TTC549 (cell line): ENCODE measurements around the gene TTC23.
"Not testable (repeated sequence)": the region's sequence is repeated elsewhere in the genome, so short reads cannot be mapped to it uniquely, and the experiment has no call there.

Experiments used
- FAIRE-seq: peaks from 2 replicates; lab custom pipeline; 2012; peaks lifted over from hg19 to GRCh38; lab: Jason Lieb, UNC

Gene TTC23

DNA sequence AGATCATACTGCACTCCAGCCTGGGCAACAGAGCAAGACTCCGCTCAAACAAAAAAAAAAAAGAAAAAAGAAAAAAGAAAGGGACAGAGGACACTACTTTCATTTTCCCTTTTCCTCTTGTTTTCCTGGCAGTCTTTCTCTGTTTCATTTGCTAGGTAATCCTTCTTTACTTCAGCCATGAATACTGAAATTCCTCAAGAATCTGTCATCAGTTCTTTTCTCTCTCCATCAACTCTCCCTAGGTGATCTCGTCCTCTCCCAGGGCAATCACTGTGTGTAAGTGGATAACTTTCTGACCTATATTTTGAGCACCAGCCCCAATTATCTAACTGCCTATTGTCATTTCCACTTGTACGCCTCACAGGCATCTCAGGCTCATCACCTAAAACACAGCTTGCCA is 51.5 kb downstream of the TTC23 start:
- FAIRE-seq = no peak

DNA sequence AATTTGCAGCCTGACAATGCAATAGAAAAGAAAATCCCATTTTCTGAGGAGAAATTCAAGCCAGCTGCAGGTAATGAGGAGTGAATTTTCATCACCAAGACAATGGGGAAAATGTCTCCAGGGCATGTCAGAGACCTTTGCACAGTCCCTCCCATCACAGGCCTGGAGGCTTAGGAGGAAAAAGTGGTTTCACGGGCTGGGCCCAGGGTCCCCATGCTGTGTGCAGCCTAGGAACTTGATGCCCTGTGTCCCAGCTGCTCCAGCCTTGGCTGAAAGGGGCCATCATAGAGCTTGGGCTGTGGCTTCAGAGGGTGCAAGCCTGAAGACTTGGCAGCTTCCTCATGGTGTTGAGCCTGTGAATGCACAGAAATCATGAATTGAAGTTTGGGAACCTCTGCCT is 57.2 kb downstream of the TTC23 start:
- FAIRE-seq = not testable (repeated sequence)

DNA sequence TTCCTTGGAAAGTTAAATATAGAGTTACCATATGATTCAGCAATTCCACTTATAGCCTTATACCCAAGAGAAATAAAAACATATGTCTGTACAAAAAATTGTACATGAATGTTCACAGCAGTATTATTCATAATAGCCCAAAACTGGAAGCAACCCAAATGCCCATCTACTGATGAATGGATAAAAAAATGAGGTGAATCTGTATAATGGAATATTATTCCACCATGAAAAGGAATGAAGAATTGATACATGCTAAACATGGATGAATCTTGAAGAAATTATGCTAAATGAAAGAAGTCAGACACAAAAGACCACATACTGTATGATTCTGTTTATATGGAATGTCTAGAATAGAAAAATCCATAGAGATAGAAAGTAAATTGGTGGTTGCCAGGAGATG is 61.4 kb downstream of the TTC23 start:
- FAIRE-seq = no peak

DNA sequence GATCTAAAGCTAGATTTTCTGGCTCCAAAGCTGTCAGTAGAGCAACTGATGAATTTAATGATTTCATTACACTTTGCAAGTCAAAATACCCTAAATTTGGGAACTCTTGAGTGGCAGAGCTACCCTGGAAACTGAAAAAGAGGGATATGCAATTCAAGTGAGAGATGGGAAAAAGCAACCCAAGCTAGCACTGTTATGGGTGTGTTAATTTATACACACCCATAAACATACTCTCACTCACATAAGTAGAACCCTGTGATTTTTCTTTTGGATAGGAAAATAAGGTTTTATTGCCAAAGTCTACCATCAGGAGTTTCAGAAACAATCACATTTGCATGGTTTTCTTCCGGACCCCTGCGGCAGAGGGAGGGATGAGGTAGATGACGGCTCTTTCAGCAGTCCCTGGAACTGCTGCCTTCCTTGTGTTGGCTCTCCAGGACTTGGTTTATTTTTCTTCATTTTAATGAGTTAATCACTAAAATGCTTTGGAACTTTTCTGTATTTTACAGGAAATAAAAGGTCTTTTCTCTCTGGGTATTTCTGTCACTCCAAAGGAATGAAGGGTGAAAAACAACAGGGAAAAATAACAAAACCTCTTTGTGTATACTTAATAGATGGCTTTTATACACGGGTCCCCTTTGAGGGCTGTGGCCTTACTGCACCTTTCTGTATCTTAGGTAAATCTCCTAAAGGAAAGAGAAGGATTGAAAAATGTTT is 63.8 kb downstream of the TTC23 start:
- FAIRE-seq = no peak

DNA sequence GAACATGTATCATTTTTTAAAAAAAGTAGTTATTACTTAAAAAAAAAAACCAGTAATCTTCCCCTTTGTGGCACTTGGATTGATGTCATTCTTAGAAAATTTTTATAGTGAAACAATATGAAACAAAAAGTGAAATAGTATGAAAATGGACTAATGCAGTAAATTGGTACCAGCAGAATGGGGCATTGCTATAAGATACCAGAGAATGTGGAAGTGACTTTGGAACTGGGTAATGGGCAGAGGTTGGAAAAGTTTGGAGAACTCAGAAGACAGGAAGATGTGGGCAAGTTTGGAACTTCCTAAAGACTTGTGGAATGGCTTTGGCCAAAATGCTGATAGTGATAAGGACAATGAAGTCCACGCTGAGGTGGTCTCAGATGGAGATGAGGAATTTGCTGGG is 66.6 kb downstream of the TTC23 start:
- no peak for FAIRE-seq

DNA sequence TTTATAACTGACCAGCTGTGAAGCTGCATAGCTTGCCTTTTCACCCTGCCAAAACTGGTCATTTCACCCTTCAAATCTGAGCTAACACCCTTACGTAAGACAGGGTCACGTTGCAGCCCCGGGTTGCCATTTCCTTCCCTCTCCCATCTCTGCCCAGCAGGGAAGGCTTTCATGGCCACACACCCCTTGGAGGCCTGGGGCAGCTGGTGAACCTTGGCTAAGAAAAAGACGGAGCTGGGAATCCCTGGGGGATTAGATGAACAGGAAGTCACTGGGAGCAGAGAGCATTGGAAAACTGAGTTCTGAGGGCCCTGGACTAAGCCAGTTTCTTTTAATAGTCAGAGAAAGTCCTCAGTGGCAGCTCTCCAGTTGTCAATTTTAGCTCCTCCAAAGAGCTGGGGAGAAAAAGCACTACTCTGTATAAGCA is 67.8 kb downstream of the TTC23 start:
- no peak for FAIRE-seq

DNA sequence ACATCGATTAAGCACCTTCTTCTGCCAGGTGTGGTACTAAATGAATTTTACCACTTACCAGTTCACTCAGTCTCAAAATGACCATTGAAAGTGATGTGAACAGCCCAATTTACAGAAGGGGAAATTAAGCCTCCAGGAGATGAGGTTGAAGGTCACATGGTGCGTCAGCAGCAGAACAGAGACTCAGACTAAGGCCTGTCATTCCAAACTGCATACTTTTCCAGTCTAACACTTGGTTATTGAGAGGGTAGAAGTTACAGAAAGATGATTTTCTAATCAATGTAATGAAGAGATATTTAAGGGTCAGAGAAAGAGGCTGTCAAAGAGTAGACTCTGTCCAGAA is 68.4 kb downstream of the TTC23 start:
- no peak for FAIRE-seq

DNA sequence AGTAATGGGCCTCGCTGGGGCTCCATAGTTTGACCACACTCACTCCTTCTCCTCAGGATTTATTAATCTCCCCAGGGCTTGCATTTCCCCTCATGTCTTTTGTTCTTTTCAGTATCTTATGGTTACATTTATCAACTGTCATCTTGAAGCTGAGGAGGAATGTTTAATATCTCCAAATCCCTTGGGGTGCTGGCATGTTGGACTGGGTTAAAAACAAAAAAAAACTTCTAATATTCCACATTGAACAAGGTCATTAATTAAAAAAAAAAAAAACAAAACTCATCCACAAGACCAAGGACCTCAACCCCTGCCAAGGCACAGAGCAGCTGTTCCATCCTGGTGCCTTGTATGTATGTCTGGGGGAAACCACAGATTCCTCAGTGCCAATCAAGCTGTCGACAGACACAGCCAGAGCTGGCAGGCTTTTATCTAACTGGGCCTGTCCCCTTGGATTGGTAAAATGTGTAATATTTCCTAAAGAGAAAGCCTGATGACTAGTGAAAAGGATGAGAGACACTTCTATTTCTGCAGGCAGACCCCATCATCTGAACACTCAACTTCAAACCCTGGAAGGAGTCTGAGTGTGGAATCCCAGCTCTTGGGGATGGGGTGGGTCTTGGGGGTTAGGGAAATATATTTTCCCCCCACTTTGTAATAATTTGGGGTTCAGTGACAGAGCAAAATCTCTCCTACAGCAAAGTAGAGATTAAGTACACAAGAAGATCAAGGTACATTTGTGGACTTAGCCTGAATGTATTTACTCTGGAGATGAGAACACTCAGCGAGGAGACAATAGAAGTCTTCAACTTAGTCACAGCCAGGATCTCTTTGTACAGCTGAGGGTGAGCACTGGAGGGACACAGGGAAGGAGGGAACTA is 69.1 kb downstream of the TTC23 start:
- FAIRE-seq = no peak

DNA sequence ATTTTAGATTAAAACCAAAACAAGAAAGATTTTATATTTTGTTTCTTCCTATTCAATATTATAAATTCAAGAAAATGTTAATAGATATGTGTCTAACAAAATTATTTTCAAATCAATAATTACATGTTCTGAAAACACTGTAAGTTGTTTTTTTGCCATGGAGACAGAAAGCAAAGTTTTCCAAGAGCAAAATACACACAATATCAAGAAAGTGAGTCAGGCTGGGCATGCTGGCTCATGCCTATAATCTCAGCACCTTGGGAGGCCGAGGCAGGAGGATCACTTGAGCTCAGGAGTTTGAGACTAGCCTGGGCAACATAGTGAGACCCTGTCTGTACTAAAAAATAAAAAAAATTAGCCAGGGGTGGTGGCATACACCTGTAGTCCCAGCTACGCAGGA is 71.7 kb downstream of the TTC23 start:
- FAIRE-seq = peak; percentile 28

DNA sequence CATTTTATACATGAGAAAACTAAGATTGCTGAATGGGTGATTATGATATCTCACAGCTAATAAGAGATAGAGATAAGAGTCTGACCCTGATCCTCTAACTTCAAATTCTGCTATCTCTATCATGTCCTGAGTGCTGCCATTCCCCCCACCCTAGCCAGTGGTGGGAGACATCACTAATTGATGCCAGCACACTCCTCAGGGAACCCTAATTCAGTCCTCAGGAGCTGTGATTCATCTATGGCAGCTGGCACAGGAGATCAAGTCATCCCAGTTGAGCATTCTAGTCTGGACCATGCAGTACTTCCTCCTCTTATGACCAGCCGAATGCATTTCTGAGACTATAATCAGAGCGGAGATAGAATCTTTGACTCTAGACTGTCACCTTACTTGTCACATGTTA is 72.6 kb downstream of the TTC23 start:
- FAIRE-seq = no peak

DNA sequence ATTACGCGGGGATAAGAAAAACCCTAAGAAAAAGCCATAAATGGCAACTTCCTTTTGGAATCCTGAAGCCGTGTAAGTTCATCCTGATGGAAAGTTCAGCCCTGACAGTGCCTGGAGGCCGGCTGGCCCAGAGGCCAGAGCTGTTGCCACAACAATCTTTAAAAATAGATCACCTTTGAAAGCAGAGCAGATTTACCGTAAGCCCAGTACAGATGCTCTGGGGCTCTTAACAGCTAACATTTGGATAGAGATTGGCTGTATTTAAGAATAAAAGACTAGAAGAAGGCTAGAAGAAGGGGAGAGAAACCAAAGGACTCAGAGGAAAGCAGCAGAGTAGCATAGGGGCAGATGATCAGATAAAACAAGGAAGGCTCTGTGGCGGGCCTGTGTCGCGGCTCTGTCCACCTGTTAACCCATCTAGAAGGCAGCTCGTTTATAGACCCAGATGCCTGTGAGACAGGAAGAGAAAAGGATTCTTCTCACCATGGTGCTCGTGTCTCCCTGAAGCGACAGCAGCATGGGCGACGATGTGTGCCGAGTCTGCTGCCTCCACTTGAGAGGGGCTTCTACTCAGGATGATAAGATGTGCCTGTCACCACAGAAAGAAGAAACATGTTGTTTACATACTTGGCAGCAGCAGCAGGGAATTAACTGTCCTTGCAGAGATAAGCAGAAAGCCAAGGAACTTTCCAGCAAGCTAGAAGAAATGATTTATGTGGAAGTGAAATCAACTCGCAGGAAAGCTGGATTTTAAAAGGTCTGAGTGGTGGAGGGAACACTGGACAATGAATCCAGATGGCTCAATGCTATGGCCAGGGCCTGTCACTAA is 74.6 kb downstream of the TTC23 start:
- FAIRE-seq = no peak

DNA sequence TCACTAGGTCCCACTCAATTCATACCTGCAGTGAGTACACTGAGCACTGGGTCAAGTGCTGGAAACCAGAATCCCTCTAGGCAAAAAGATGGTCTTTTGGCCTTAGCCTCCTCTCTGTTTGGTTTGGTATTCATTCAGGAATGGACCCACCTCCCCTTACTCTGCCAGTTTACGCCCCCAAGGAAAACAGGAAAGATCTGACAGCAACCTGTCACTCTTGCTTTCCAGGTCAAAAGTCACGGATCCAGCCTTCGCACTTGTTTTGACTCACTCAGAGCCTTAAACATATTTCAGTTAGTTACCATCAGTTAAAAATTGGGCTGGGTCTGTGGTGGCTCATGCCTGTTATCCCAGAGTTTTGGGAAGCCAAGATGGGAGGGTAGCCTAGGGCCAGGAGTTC is 76.4 kb downstream of the TTC23 start:
- FAIRE-seq = no peak

DNA sequence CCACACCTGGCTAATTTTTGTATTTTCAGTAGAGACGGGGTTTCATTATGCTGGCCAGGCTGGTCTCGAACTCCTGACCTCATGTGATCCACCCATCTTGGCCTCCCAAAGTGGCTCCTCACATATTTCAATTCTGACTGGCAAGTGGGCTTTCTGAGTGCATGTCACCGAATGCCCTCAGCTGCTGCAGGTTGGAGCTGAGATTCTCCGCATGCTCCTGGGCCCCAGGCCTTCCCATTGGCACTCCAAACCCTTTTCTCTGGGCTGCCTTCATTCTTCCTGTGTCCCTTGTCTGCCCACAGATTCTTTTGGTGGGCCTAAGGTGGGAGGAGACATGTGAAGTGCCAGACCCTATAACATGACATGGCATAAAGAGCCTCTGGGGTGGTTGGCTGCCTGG is 77.2 kb downstream of the TTC23 start:
- FAIRE-seq = no peak

DNA sequence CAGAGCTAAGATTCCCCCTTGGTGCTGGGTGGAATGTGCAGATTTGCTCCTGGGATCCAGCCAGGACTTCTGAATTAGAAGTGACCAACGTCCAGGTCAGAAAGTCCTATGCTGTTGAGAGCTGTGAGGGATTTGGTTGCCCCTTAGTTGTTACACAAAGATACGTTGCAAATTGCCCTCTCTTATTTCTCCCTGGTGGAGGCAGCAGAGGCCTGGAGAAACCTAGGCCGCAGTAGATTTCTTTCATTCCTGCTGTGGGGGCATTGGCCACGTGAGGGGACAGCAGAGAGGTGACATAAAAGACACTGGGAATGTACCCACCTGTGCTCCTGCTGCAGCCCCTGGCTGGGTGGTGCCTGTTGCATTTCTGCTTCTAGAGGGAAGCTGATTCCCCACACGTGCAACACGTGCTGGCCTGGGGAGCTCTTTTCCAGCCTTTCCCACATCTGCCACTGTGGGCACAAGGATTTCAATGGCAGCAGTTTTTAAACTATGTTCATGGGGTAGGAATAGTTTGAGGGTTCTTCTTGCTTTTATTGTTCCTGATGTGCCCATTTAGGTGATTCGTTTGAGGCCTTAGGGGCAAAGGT is 78.8 kb downstream of the TTC23 start:
- no peak for FAIRE-seq

DNA sequence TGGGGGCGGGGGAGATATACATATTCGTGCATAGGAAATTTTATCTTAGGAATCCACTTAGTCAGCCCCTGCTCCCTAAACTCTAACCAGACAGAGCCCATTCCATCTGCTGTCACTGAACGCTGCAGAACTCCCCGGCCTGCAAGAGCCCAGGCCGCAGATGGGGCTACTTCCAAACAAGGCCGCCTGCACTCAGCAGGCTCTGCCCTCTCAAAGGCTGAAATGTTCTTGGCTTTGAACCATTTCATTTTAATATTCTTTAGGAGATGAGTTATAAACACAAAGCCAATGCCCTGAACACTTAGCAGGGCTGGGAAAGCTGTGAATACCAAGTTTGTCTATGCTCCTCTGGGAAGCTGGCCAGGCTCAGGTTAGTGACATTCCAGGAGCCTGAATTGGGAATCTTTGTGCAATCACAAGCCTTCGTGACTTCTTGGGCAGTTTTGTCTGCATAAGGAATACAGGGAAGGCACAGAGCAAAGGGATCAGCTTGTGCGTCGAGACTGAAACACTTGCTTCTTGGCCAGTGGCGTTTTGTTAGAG is 79.5 kb downstream of the TTC23 start:
- no peak for FAIRE-seq

DNA sequence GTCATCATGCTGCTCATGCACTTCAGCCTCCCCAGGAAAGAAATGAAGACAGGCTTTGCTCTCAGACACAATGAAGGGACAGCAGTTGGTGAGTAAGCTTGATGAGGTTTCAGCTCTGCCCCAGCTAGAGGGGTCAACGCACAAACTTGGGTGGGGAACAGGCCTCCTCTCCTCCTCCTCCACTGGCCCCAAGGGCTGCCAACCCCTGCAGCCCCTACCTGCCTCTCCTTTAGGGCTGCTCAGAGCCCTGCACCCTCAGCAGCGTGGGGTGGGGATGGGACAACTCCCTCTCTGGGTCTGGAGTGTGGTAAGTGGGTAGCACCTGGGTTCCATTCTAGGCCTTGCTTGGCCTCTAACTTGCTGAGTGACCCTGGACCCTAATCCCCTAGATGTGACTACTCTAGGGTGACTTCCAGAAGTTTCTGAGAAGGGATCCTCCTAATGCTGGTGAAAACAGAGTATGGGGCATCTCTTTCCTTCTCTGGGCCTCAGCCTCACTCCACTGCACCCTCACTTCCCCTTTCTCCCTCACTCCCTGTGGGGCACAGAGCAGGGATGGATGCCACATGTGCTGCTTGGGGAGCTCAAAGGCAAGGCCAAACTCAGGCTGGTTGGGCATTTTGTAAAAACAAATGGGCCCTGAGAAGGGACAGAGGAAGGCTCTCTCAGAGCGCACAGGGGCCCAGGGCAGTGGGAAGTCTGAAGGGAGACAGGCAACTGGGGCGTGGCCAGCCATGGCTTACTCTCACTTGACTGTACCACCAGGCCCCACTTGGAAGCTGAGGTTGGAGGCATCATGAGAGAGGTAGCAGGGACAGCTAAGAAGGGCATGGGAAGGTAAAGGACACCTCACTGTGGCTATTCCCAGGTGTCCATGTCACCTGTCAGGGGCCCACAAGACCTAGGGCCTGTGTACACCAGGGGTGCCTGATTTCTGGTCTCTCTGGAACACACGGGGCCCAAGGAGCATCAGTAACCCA is 80.5 kb downstream of the TTC23 start:
- no peak for FAIRE-seq

DNA sequence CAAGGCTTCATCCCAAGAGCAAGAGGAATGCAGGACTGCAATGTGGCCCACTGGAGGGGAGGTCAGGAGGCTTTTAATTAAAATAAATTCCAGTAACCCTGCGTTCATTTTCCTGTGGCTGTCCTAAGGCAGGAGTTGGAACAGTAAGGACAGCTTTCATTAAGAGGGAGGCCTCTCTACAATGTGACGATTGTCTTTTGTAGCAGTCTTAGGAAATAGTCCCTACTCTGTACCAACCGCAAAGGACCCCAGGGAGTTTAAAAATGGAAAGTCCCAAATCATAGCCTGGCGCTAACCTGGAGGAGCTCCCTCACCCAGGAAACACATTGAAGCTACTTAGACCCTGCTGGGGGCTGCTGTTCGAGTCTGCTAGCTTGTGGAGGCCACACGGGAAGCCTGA is 81.7 kb downstream of the TTC23 start:
- no peak for FAIRE-seq

DNA sequence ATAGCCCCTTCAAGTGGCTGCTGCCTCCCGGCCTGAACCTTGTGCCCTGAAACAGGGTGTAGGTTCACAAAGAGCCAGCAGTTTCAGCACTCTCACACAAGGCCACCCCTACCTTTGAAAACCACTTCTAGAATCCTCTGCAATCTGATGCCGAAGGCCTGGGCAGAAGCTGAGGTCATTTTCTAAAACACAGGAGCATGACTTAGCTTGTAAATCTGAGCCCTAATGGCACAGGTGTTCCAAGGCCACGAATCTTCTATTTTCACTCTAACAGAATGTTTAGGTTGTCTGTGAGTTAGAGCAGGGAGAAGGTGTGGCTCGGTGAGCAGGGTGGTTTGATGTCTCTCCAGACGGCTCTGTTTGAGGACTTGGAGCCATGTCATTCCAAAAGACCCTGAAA is 82.2 kb downstream of the TTC23 start:
- FAIRE-seq = no peak

DNA sequence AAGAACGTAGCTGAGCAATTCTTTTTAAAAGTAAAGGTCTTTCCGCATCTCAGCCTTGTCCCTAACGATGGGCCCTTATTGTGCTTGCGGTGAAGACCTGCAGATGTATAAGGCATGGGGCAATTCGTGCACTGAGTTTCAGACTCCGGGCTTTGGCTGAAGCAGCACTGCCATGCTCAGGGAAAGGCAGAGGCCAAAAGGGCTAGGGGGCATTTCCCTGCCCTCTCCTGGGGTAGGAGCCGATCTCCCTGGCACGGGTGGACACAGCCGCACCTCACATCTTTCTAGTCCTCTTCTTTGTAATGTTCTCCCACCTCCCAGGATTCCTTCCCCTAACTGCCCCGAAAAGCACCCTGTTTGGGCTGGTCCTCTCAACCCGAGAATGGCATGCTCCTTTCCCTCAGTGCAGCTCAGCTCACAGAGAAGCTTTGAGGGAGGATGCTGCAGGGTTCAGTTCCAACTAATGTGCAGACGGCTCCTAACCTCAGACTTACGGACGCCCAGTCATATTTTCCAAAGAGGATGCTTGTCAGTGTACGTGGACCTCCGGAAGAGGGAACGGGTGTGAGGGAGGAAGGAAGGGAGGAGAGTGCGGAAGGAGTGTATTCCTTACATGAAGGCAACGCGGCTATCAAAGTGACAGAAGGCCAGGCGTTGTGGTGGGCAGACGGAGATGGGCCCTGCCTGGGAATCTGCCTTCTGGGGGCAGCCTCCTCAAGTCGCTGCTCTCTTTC is 83.3 kb downstream of the TTC23 start:
- no peak for FAIRE-seq

DNA sequence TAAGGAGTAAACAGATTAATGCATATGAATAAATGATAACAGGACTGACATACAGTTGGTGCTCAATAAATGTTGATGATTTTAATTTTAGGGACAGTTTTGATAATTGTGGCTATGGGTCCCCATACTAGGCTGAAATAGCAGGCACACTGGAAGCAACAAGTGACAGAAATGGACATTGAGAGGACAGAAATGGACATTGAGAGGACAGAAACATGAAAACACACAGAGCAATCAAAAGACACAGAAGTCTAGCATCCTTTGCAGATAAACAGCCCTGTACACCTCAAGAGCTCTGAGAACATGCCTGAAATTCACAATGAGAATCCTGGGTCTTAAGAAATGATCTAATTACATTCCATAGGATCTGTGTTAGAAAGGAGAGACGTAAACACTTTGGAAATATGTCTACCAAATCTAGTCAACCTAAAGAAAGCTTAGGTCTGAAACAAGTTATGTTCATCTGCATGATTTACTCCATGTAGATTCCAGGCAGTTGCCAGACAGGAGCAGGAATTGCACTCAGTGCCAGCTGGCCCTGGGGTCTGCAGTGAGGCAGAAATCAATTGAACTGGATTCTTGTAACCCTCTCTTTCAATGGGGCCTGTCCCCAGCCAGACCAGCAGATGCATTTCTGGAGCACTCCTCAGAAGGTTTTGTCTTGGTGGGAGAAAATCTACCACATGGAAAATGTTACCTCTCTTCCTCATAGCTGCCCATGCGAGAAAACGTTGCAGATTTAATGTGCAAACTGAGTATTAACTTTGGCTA is 84.2 kb downstream of the TTC23 start:
- FAIRE-seq = no peak
